HepG2 (cell line): ENCODE data around the gene KIF3A. TPM values are rescaled to one million over a fixed set of nuclear protein-coding genes. Genes with fewer than 3 reads are reported as not detected.

ENCODE experiments used
- ATAC-seq: fragments of 200-7000 bp; cut with Tn5 transposase; 3 replicates; pipeline ENCODE4 v1.9.1; 2020; ENCODE audit warnings: mild to moderate bottlenecking, moderate library complexity
- BruUV-seq: library from RNA; stranded (reverse); fragments of 400-500 nt; replicated peaks from 2 replicates; lab custom pipeline; 2021; lab: Mats Ljungman, UMichigan
- CTCF ChIA-PET: fragments of 300-600 bp; formaldehyde crosslinking; extraction: SDS; loops from one replicate; lab custom pipeline; 2021; ENCODE audit warnings: low total read pairs, inconsistent platforms, low intra/inter-chr PET ratio; lab: Yijun Ruan, JAX
- POLR2A ChIA-PET: fragments of 350-600 bp; sonication (Branson Sonifier 250); formaldehyde crosslinking; loops from one replicate; lab custom pipeline; 2020; ENCODE audit warnings: antibody characterized with exemption, inconsistent platforms; lab: Yijun Ruan, JAX
- DNase-seq: peaks from one replicate; pipeline ENCODE4 v3.0.0-alpha.2; 2015; ENCODE audit warnings: low spot score
- FAIRE-seq: peaks from 3 replicates; lab custom pipeline; 2011; peaks lifted over from hg19 to GRCh38; lab: Jason Lieb, UNC
- H2AFZ ChIP-seq: one replicate; pipeline ENCODE4 v1.6.1; 2011; ENCODE audit warnings: low read length, inconsistent platforms
- H3K27ac ChIP-seq: fragments of 300-600 bp; 3 replicates; pipeline ENCODE4 v1.8.0; 2011; ENCODE audit warnings: mixed run types, mild to moderate bottlenecking, mixed read lengths, low read length, inconsistent platforms; ENCODE audit not compliant: insufficient read depth; ENCODE audit errors: extremely low read length
- H3K27me3 ChIP-seq, 2 experiments: fragments of 200-600 bp in 1 of 2; 2 replicates in 1 of 2; 3 replicates in 1 of 2; pipeline versions ENCODE4 v1.6.0 to v1.8.0; 2011; ENCODE audit warnings: low read length in 2 of 2, mild to moderate bottlenecking in 2 of 2, moderate library complexity in 2 of 2, inconsistent platforms in 1 of 2; ENCODE audit not compliant: insufficient read depth in 2 of 2, control insufficient read depth in 1 of 2
- H3K36me3 ChIP-seq, 2 experiments: fragments of 200-600 bp in 1 of 2; replicated peaks in 1 of 2; 2 replicates in 1 of 2; 3 replicates in 1 of 2; pipeline versions ENCODE4 v1.5.1 to v1.8.0; 2011; ENCODE audit warnings: low read length in 2 of 2, inconsistent platforms in 1 of 2; ENCODE audit not compliant: insufficient read depth in 2 of 2, control insufficient read depth in 1 of 2
- H3K4me1 ChIP-seq: 2 replicates; pipeline ENCODE4 v1.5.1; 2012; ENCODE audit warnings: low read length, inconsistent platforms; ENCODE audit not compliant: insufficient read depth
- H3K4me2 ChIP-seq: 2 replicates; pipeline ENCODE4 v1.6.0; 2011; ENCODE audit warnings: low read depth, low read length, inconsistent platforms
- H3K4me3 ChIP-seq, 3 experiments: fragments of 200-600 bp in 1 of 3; sonication (generic), shearing (Covaris generic) in 1 of 3; replicated peaks in 1 of 3; 2 replicates each; pipeline ENCODE4 v1.5.1; 2011 to 2016; ENCODE audit warnings: low read length in 3 of 3, inconsistent platforms in 2 of 3, low read depth in 2 of 3, mild to moderate bottlenecking in 2 of 3, control low read depth in 1 of 3, mixed read lengths in 1 of 3; ENCODE audit not compliant: insufficient read depth in 1 of 3
- H3K79me2 ChIP-seq: one replicate; pipeline ENCODE4 v1.6.1; 2011; ENCODE audit warnings: low read length, inconsistent platforms; ENCODE audit not compliant: insufficient read depth
- H3K9ac ChIP-seq: 2 replicates; pipeline ENCODE4 v1.6.0; 2011; ENCODE audit warnings: mild to moderate bottlenecking, low read depth, low read length, inconsistent platforms; ENCODE audit not compliant: insufficient read depth
- H3K9me3 ChIP-seq: 2 replicates; pipeline ENCODE4 v1.5.1; 2012; ENCODE audit warnings: mild to moderate bottlenecking, low read length
- H4K20me1 ChIP-seq: 2 replicates; pipeline ENCODE4 v1.6.0; 2011; ENCODE audit warnings: inconsistent platforms, mild to moderate bottlenecking, low read length, moderate library complexity; ENCODE audit not compliant: insufficient read depth
- HNF4G ChIP-seq, 2 experiments: sonication (generic) in 1 of 2; formaldehyde crosslinking in 1 of 2; IDR thresholded peaks; 2 replicates each; pipeline versions ENCODE4 v1.4.0 to v1.6.1; 2011 to 2020; ENCODE audit warnings: borderline replicate concordance in 2 of 2, low read depth in 2 of 2, mild to moderate bottlenecking in 2 of 2, low read length in 1 of 2, missing genetic modification reagents in 1 of 2, moderate library complexity in 1 of 2
- KAT8 ChIP-seq: IDR thresholded peaks from 2 replicates; pipeline ENCODE4 v1.6.1; 2016; ENCODE audit warnings: missing genetic modification reagents, missing compliant biosample characterization
- MATR3 ChIP-seq: sonication (generic); formaldehyde crosslinking; IDR thresholded peaks from 2 replicates; pipeline ENCODE4 v1.4.0; 2020; ENCODE audit warnings: missing genetic modification reagents
- SNAI1 ChIP-seq: sonication (generic); formaldehyde crosslinking; IDR thresholded peaks from 2 replicates; pipeline ENCODE4 v1.5.0; 2020; ENCODE audit warnings: mild to moderate bottlenecking, missing genetic modification reagents, borderline replicate concordance
- ZBTB42 ChIP-seq: sonication (generic); formaldehyde crosslinking; IDR thresholded peaks from 2 replicates; pipeline ENCODE4 v1.5.0; 2020; ENCODE audit warnings: mild to moderate bottlenecking, missing genetic modification reagents
- ZFP41 ChIP-seq: sonication (generic); formaldehyde crosslinking; IDR thresholded peaks from 2 replicates; pipeline ENCODE4 v1.4.0; 2020; ENCODE audit warnings: mild to moderate bottlenecking, missing genetic modification reagents, borderline replicate concordance
- ZFX ChIP-seq: sonication (generic); formaldehyde crosslinking; IDR thresholded peaks from 2 replicates; pipeline ENCODE4 v1.4.0; 2020; ENCODE audit warnings: mild to moderate bottlenecking, low read depth, missing genetic modification reagents, moderate library complexity
- ZNF121 ChIP-seq: sonication (generic); formaldehyde crosslinking; IDR thresholded peaks from 2 replicates; pipeline ENCODE4 v1.5.0; 2020; ENCODE audit warnings: mild to moderate bottlenecking, missing genetic modification reagents
- ZNF333 ChIP-seq: sonication (generic); formaldehyde crosslinking; IDR thresholded peaks from 2 replicates; pipeline ENCODE4 v1.4.0; 2020; ENCODE audit warnings: mild to moderate bottlenecking, missing genetic modification reagents, borderline replicate concordance
- ZNF790 ChIP-seq: sonication (generic); formaldehyde crosslinking; IDR thresholded peaks from 2 replicates; pipeline ENCODE4 v1.8.0; 2022; ENCODE audit warnings: missing genetic modification reagents, mild to moderate bottlenecking, borderline replicate concordance
- WGBS: methylation state at CpG from one replicate; pipeline ENCODE4 v1.1.6; 2017; ENCODE audit warnings: low lambda C conversion rate; 5-methylcytosine and 5-hydroxymethylcytosine counted together
- in situ Hi-C: cut with HindIII; loops from 2 replicates; pipeline ENCODE4 v1.10.0; 2017; ENCODE audit warnings: low pct_unique_long_range_greater_than_20kb; ENCODE audit not compliant: extremely low pct_ligation_motif_present
- intact Hi-C: fragments of 100-400 bp; cut with micrococcal nuclease; formaldehyde crosslinking; loops from one replicate; pipeline ENCODE4 v1.10.0; 2022; ENCODE audit not compliant: unreplicated experiment
- polyA plus RNA-seq, 8 experiments: library from polyadenylated mRNA; depleted of rRNA in 3 of 8; stranded (reverse) in 7 of 8; unstranded in 1 of 8; fragments of >200 nt; fragmentation: Illumina TruSeq in 4 of 8; extraction: Trizol in 4 of 8; gene quantifications; 2 replicates each; pipeline versions ENCODE4 v1.2.1 to v1.2.3, GENCODE V29; 2011 to 2016; ENCODE audit warnings: low read depth in 4 of 8, missing spikeins in 1 of 8, mixed read lengths in 1 of 8; ENCODE audit not compliant: insufficient read depth in 1 of 8
- total RNA-seq, 5 experiments: library from RNA; depleted of rRNA; stranded (reverse); fragments of >200 nt; fragmentation: Illumina TruSeq; extraction: Trizol; gene quantifications; 2 replicates each; pipeline ENCODE4 v1.2.3, GENCODE V29; 2016; ENCODE audit warnings: low read depth in 1 of 5

The KIF3A gene
- total and polyA plus RNA-seq, 2 of the 13 experiments (the other 11 are each of a cell fraction or from before 2014, with no cell fraction given) = 2.3 to 8.4 TPM

DNA sequence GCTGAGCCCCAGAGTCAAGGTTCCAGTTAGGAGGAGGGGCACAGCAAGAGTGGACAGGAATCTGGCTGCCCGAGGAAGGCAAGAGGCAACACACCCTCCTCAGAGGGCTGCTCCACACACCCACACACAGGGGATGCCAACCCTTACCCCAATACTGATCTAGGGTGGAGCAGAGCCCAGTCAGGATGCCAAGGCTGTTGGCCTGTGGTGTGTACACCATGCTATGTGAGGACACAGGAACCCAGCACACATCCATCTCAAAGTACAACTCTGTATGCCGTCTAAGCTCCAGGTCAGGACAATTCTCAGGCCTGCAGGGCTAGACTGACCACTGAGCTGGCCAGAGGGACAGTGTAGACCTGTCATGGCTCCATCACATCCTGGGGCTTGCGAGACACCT is 37.1 kb upstream of the KIF3A start:
- in situ Hi-C loops (loop anchor here (5.0 kb wide), 1 partner anchor 43 kb away; no protein-coding TSS in a partner anchor), intact Hi-C loops (no loop called here)
- FAIRE-seq = no peak
- Histone ChIP-seq H3K79me2 (peaks cover 51% of the 10 kb centered on the region), H3K36me3 (no peaks in the 10 kb centered on the region), H3K9ac (no peak overlapping the region), H2AFZ (no peak overlapping the region), H3K27me3 (no peaks in the 10 kb centered on the region), H3K27ac (no peak overlapping the region), H3K4me1 (peaks cover 68% of the 10 kb centered on the region), H4K20me1 (no peaks in the 10 kb centered on the region), H3K4me3 (no peak overlapping the region), H3K4me2 (no peak overlapping the region), H3K9me3 (no peaks in the 10 kb centered on the region)
- ChIA-PET CTCF (no interaction called here), POLR2A (interaction anchor here (4.2 kb wide), 1 partner anchor 33 kb away, joined by 21 read pairs; no protein-coding TSS in a partner anchor)
- 75% methylated on average over 2 of the region's 3 CpGs for WGBS
- no peak for DNase-seq
- TF ChIP-seq KAT8 (CRISPR knock-in tag) (no peak), ZNF790 (no peak), ZFX (no peak), ZBTB42 (no peak), ZNF333 (no peak), MATR3 (CRISPR knock-in tag) (no peak), ZFP41 (CRISPR knock-in tag) (no peak), HNF4G (IDR thresholded peaks at IDR 0.05; ENCODE audit: borderline replicate concordance, low read depth, low read length) (no peak), HNF4G (CRISPR knock-in tag; IDR thresholded peaks at IDR 0.05; ENCODE audit: borderline replicate concordance, low read depth) (no peak), SNAI1 (no peak), ZNF121 (CRISPR knock-in tag) (no peak)
- BruUV-seq = no TSS peak
- no peak for ATAC-seq
